ENCODE data around the gene RALBP1. TPM values are rescaled to one million over a fixed set of nuclear protein-coding genes. Genes with fewer than 3 reads are reported as not detected.

Gene RALBP1
- total and polyA plus RNA-seq, 2 of the 4 experiments (the other 2 are of a cell fraction): 30.6 to 38.2 TPM

- intact Hi-C loops (cut with micrococcal nuclease): no loop called here
- H3K4ac ChIP-seq (ENCODE audit: low read depth, low read length): peak overlapping the region; percentile 88
- dilution Hi-C loops (cut with HindIII; ENCODE audit: low sequenced_read_pairs, unreplicated experiment): no loop called here
- H3K36me3 ChIP-seq (ENCODE audit: control insufficient read depth, insufficient read depth, low read length): peaks cover 24% of the 10 kb centered on the region
- H3K14ac ChIP-seq (replicated peaks; ENCODE audit: low read depth, low read length): peak overlapping the region; percentile 94
- peak overlapping the region; percentile 74; the same call in 1 of the 2 replicates for H4K91ac ChIP-seq (ENCODE audit: insufficient read depth, low read depth, low read length)
- peak overlapping the region; percentile 54; the same call in 1 of the 2 replicates for H3K23ac ChIP-seq (ENCODE audit: low read depth, low read length)
- peak overlapping the region; percentile 83 for H2AK9ac ChIP-seq (replicated peaks; ENCODE audit: low read depth, low read length, poor library complexity)
- no peaks in the 10 kb centered on the region for H3K27me3 ChIP-seq (ENCODE audit: control insufficient read depth, insufficient read depth, low read length)
- peak overlapping the region; percentile 53 for H3K4me2 ChIP-seq (ENCODE audit: low read depth, low read length)
- no peaks in the 10 kb centered on the region for H4K20me1 ChIP-seq (ENCODE audit: insufficient read depth, low read length)
- H4K5ac ChIP-seq (ENCODE audit: low read depth, low read length): peak overlapping the region; percentile 55; the same call in 1 of the 2 replicates
- peak overlapping the region; percentile 79 for H2AFZ ChIP-seq (replicated peaks; ENCODE audit: low read length, poor library complexity)
- POLR2A ChIA-PET (ENCODE audit: unreplicated experiment): no interaction called here
- peak overlapping the region; percentile 24 to 89; a peak in 3 of 4 replicates for H4K8ac ChIP-seq (ENCODE audit: low read depth in 2 of 2, low read length in 2 of 2)
- DNase-seq: peak; percentile 96
- no peak overlapping the region for H3K9ac ChIP-seq (ENCODE audit: low read depth, low read length)
- peaks cover 37% of the 10 kb centered on the region for H3K9me1 ChIP-seq (ENCODE audit: insufficient read depth, low read length)
- peak overlapping the region; percentile 72 for H3K27ac ChIP-seq (ENCODE audit: insufficient read depth, low read length)
- no peak overlapping the region for H3K4me3 ChIP-seq (ENCODE audit: insufficient read depth, low read depth, low read length)
- H2AK5ac ChIP-seq (ENCODE audit: low read depth, low read length): peak overlapping the region; percentile 95
- no TSS peak for BruUV-seq (replicated peaks)
- H2BK5ac ChIP-seq (ENCODE audit: low read depth, low read length, poor library complexity, severe bottlenecking): peak overlapping the region; percentile 94
- peak overlapping the region; percentile 68 for H3K18ac ChIP-seq (ENCODE audit: low read depth, low read length)
- peak overlapping the region; percentile 89 for H2BK120ac ChIP-seq (ENCODE audit: low read depth, low read length)
- peak; percentile 67 for ATAC-seq (ENCODE audit: low read depth)
- 25% methylated on average over 2 of the region's 6 CpGs; no CpG with 5 or more reads in 1 of the 2 experiments for WGBS, 2 experiments (ENCODE audit: extremely low coverage in 2 of 2, insufficient read length in 1 of 2)
- in situ Hi-C loops (cut with MboI; ENCODE audit: low sequenced_read_pairs): no loop called here
- CTCF ChIA-PET: interaction anchor here (0.6 kb wide), 1 partner anchor 190 kb away, joined by 3 read pairs; no protein-coding TSS in a partner anchor
- no peak for TF ChIP-seq MXI1 (IDR thresholded peaks at IDR 0.05; ENCODE audit: borderline replicate concordance, low read depth, low read length)
- peak; percentile 17; the same call in 1 of the 2 replicates for TF ChIP-seq FOS (IDR thresholded peaks at IDR 0.05; ENCODE audit: low read depth, low read length)
- 0 out of 2 replicates have a peak, but pooled peaks have one; percentile 0 for TF ChIP-seq CEBPB (IDR thresholded peaks at IDR 0.05; ENCODE audit: low read depth, low read length)
- no peaks in the 10 kb centered on the region for H3K9me3 ChIP-seq (ENCODE audit: control insufficient read depth, insufficient read depth, low read length)
- H3K79me1 ChIP-seq (ENCODE audit: low read depth in 1 of 2, low read length in 2 of 2): peaks cover 18 to 53% of the 10 kb centered on the region in 2 experiments
- H3K56ac ChIP-seq (ENCODE audit: extremely low read depth, insufficient read depth, low read length): peak overlapping the region; percentile 37; the same call in 1 of the 2 replicates
- H2BK20ac ChIP-seq (ENCODE audit: low read depth, low read length): peak overlapping the region; percentile 91
- peaks cover 35% of the 10 kb centered on the region for H3K4me1 ChIP-seq (ENCODE audit: control insufficient read depth, insufficient read depth, low read length)
- peak overlapping the region; percentile 95; the same call in 1 of the 3 replicates for H2BK15ac ChIP-seq (ENCODE audit: low read depth, low read length)
Observed at GRCh38 chr18:9539283-9539682, 64.0 kb downstream of the RALBP1 start.
